K562 (cell line): ENCODE results near the gene SIGLEC11. TPM values are rescaled to one million over a fixed set of nuclear protein-coding genes. Genes with fewer than 3 reads are reported as not detected.

Experiments used
- CBX5 ChIP-seq: IDR thresholded peaks from 2 replicates; pipeline ENCODE4 v1.6.1; 2014; ENCODE audit warnings: low read depth, borderline replicate concordance
- FOS ChIP-seq: IDR thresholded peaks from 3 replicates; pipeline ENCODE4 v1.6.1; 2011; ENCODE audit not compliant: insufficient read length; ENCODE audit errors: extremely low read depth
- FOXK1 ChIP-seq: sonication (generic); formaldehyde crosslinking; IDR thresholded peaks from 2 replicates; pipeline ENCODE4 v1.8.0; 2022; ENCODE audit warnings: missing genetic modification reagents, mild to moderate bottlenecking, borderline replicate concordance
- NFYB ChIP-seq: IDR thresholded peaks from 2 replicates; pipeline ENCODE4 v1.6.1; 2011; ENCODE audit warnings: mild to moderate bottlenecking, moderate library complexity; ENCODE audit not compliant: insufficient read length; ENCODE audit errors: extremely low read depth
- RBM25 ChIP-seq: fragments of 200-400 bp; formaldehyde crosslinking; IDR thresholded peaks from 2 replicates; pipeline ENCODE4 v1.6.1; 2018; ENCODE audit warnings: low read length, low read depth, moderate library complexity; ENCODE audit not compliant: severe bottlenecking
- RHOXF2B ChIP-seq: fragments of 250-450 bp; sonication (Bioruptor Pico); conservative IDR thresholded peaks from 2 replicates; pipeline ENCODE4 v1.5.1; 2021
- SP2 ChIP-seq: IDR thresholded peaks from 2 replicates; pipeline ENCODE4 v1.6.1; 2011; ENCODE audit warnings: mild to moderate bottlenecking, low read depth, low read length, moderate library complexity; ENCODE audit not compliant: poor library complexity, severe bottlenecking; ENCODE audit errors: extremely low read depth
- XRCC5 ChIP-seq: fragments of 200-400 bp; formaldehyde crosslinking; IDR thresholded peaks from 2 replicates; pipeline ENCODE4 v1.6.1; 2017; ENCODE audit warnings: low read depth, mild to moderate bottlenecking, low read length
- ZBTB33 ChIP-seq: sonication (generic); formaldehyde crosslinking; IDR thresholded peaks from 2 replicates; pipeline ENCODE4 v1.8.1; 2023; ENCODE audit warnings: mild to moderate bottlenecking, missing genetic modification reagents
- ZNF41 ChIP-seq: fragments of 250-450 bp; sonication (Bioruptor Pico); conservative IDR thresholded peaks from 2 replicates; pipeline ENCODE4 v1.4.0; 2020; ENCODE audit warnings: mild to moderate bottlenecking
- ZNF449 ChIP-seq: fragments of 250-450 bp; sonication (Bioruptor Pico); IDR thresholded peaks from 2 replicates; pipeline ENCODE4 v1.8.0; 2022; ENCODE audit warnings: moderate library complexity, mild to moderate bottlenecking, inconsistent platforms
- polyA plus RNA-seq, 8 experiments: library from polyadenylated mRNA; depleted of rRNA in 4 of 8; stranded (reverse) in 5 of 8; unstranded in 3 of 8; fragments of >200 nt; fragmentation: Nextera tagmentation in 2 of 8; fragmentation: Illumina TruSeq in 1 of 8; extraction: Ambion mirVana in 2 of 8; extraction: Trizol in 1 of 8; gene quantifications; 2 replicates each; pipeline versions ENCODE4 v1.2.1 to v1.2.3, GENCODE V29; 2011 to 2014; ENCODE audit warnings: inconsistent platforms in 1 of 8, missing spikeins in 1 of 8
- total RNA-seq, 7 experiments: library from RNA; depleted of rRNA in 6 of 7; stranded (reverse); fragments of >200 nt in 6 of 7; fragmentation: Illumina TruSeq in 2 of 7; extraction: Trizol in 2 of 7; gene quantifications; 2 replicates each; pipeline versions ENCODE4 v1.2.1 to v1.2.3, GENCODE V29; 2011 to 2021; ENCODE audit warnings: low replicate concordance in 1 of 7

The SIGLEC11 gene
- total and polyA plus RNA-seq, 9 of the 15 experiments (the other 6 are each of a cell fraction or from before 2014, with no cell fraction given): not detected

GRCh38 chr19:49946415-49946814, 14.6 kb downstream of the SIGLEC11 start (continued):
- TF ChIP-seq RBM25 (peak; percentile 10), ZBTB33 (no peak), CBX5 (no peak), NFYB (peak; percentile 78), SP2 (peak; percentile 22), ZNF449 (no peak), XRCC5 (no peak), ZNF41 (CRISPR knock-in tag) (no peak), FOS (peak; percentile 32), RHOXF2B (CRISPR knock-in tag) (no peak), FOXK1 (CRISPR knock-in tag) (no peak)
